HPDE6-E6E7 (cell line): ENCODE data around the gene DOLK.
"Not testable (repeated sequence)": the region's sequence is repeated elsewhere in the genome, so short reads cannot be mapped to it uniquely, and the experiment has no call there.

Experiments
- DNase-seq: peaks from one replicate; pipeline ENCODE4 v3.0.0; 2011; ENCODE audit warnings: missing footprints; ENCODE audit errors: extremely low spot score

The DOLK gene

DNA sequence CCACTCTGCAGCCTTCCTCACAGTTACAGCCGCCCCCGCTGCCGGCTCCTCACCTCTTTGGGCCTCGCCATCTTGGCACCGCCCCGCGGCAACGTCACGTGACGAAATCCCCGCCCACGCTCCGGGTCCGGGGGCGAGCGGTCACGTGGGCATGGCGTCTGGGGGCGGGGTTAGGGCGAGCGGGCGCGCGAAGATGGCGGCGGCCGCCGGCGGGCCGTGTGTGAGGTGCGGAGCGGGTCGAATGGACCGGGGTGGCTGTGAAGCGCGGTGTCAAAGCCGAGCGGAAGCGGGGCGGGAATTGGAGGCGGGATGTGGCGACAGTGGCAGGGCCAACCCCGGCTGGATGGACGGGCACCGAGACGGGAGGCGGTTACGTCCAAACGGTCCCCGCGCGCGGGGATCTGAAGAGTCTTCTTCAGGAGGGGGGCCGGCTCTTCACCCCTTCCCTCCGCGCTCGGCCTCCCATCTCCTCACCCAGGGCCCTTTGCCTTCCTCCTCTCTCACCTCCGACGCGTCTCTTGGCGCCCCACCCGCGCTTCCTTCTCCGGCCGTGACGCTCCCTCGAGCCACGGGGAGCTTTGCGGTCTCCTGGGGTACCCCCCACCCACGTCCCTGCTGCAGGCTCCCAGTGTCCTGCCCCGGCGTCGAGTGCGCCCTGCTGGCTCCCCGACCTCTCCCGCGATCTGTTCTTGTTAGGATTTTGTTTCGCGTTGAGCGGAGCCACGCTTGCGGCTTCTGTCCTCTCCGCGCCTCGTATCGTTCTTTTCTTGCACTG lies at the start of gene DOLK, which contains the start of gene NUP188:
Gene DOLK (minus strand): TSS at position 77 of the 775 bp plus-strand sequence. CDS start 300 bp downstream, outside the sequence.
Gene NUP188 (plus strand): TSS at position 173 of the 775 bp plus-strand sequence. CDS start 21 bp downstream, at position 194.
- peak; percentile 96 for DNase-seq

GRCh38 chr9:128995791-128996190 lies 48.4 kb upstream of the DOLK start:
- DNase-seq = no peak

GRCh38 chr9:128992995-128993394 lies 45.6 kb upstream of the DOLK start:
- DNase-seq = no peak

DNA sequence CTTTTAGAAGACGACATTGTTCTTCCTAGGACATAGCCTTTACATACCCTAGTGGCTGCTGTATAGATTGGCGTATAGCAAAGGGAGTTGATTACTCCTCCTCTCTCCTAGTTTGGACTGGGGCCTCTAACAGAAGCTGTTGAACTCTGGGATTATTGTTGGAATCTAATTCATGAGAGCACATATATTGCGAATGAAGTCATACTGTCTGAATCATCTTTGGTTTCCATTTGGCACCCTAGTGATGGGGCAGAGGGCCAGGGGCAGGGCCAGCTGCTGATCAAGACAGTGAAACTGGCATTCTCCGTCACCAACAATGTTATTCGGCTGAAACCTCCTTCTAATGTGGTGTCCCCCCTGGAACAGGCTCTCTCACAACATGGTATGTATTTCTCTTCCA lies 40.4 kb upstream of the DOLK start:
- DNase-seq = no peak

GRCh38 chr9:128986671-128987070 lies 39.3 kb upstream of the DOLK start:
- no peak for DNase-seq

GRCh38 chr9:128983536-128983935 lies 36.1 kb upstream of the DOLK start:
- no peak for DNase-seq

- DNase-seq = no peak
Measured at GRCh38 chr9:128979111-128979510, 31.7 kb upstream of the DOLK start.

DNA sequence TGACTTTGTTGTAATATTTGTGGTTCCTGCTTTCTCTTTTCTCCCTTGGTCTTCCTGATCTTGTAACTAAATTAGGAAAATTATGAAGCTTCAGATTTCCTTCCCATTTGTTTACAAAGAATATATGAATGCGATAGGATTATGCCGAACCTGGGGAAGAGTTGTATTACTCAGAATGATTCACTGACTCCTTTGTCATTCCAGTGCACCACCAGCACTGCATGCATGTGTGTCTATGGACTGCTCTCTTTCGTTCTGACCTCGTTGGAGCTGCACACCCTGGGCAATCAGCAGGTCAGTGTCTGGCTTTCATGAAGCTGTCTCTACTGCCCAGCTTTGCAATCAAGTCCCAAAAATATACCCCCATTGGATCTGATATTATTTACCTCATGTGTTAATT lies 25.6 kb upstream of the DOLK start:
- DNase-seq = peak; percentile 83

DNA sequence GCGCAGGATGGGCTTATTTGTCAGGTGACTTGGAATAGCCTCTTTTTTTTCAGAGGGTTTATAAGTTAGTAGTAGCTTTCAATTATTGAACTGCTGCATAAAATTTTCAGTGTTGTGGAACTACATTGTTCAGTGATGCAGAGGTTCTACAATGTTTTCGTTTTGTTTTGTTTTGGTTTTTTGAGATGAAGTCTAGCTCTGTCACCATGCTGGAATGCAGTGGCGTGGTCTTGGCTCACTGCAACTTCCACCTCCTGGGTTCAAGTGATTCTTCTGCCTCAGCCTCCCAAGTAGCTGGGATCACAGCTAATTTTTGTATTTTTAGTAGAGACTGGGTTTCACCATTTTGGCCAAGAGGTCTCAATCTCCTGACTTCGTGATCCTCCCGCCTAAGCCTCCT lies 22.1 kb upstream of the DOLK start:
- no peak for DNase-seq

GRCh38 chr9:128961403-128961802 lies 14.0 kb upstream of the DOLK start:
- DNase-seq = not testable (repeated sequence)

GRCh38 chr9:128947277-128947526 lies 201 bp downstream of the DOLK start:
- no peak for DNase-seq

DNA sequence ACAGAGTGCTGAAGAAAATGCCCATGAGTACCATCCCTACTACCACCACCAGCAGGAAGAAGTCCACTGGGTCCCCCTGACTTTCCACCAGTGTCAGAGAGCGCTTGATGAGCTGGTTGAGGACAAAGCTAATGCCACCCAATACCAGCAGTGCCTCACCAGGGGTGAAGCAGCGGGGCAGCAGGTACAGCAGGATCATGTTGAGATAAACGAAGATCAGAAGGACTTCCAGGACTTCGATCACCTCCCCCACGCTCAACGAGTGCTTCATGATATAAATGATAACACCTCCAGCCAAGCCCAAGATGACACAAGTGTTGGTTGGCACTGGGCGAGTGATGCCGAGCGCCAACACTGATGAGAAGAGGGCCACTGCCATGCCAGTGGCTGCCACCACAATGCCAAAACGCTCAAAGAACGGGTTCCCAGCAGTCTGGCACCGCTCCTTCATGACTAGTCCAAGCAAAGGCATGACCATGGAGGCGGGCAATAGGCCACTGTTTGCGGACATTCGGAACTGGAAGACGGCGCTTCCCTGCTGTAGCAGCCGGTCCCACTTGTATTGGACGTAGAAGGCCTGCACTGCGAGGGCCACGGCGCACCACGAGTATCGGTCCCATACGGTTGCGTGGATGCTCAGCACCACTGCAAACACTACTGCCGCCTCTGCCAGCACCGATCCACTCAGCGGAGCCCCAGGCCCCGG lies 679 bp downstream of the DOLK start:
- no peak for DNase-seq

DNA sequence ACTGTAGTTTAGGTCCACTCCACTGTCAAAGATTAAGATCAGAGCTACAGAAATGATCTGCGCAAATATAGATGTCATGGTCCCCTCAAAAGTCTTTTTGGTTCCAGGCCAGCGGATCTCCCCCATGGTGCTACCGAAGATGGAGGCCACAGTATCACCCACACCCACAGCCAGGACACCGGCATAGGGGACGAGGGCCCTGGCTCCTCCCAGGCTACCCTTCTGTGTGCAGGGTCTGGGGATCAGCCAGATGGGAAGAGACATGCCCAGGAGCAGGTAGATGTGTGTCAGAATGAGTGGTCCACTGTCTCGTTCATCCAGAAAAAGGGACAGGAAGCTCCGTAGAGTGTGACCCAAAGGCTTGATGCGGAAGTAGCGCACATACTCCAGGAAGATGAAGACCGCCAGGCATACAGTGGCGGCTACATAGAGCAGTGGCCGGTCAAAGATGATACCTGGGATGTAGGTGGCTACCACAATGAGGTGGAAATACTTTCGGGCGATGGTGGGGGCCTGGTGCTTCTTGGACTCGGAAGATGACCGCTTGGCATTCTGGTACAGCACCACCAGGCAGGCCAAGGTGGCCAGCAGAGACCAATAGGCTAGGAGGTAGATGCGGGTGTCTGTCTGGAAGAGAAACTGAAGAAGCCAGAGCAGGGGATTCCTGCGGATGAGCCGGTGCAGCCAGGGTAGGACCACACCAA lies 1.5 kb downstream of the DOLK start:
- DNase-seq = no peak

- not testable (repeated sequence) for DNase-seq
Measured at GRCh38 chr9:128944966-128945365, 2.4 kb downstream of the DOLK start.

DNA sequence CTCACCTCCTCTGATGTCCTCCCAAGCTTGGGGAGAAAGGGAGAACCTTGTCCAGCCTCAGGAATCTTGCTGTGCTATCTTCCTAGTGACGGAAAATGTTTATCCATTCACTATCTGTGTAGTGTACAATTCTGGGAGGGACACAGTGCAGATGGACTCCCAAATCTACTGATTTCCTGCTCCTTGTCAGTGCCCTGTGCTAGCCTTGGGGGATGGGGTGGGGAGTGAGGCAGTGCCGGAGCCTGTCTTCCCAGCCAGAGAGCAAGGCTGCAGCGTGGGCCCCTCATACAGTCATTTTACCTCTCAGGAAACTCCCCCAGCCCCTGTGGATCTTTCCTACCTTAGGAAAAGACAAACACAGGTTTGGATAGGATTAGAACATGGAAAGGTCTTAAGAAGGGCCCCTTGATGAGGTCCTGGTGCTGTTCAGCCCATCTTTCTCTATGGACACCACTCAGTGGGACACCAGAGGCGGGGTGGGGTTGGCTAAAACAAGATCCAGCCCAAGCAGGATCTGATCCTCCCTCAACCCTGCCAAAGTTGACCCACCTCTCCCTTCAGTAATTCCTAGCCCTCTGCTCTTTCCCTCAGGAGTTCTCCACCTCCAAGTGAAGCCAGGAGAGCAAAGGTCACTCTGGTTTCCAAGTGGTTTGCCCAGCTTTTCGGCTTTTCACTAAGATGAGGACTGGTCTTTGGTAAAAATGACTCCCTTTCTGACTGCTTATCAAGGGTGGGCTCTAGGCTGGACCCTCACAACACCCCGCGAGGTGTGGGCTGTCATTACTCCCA lies 3.4 kb downstream of the DOLK start:
- no peak for DNase-seq

DNA sequence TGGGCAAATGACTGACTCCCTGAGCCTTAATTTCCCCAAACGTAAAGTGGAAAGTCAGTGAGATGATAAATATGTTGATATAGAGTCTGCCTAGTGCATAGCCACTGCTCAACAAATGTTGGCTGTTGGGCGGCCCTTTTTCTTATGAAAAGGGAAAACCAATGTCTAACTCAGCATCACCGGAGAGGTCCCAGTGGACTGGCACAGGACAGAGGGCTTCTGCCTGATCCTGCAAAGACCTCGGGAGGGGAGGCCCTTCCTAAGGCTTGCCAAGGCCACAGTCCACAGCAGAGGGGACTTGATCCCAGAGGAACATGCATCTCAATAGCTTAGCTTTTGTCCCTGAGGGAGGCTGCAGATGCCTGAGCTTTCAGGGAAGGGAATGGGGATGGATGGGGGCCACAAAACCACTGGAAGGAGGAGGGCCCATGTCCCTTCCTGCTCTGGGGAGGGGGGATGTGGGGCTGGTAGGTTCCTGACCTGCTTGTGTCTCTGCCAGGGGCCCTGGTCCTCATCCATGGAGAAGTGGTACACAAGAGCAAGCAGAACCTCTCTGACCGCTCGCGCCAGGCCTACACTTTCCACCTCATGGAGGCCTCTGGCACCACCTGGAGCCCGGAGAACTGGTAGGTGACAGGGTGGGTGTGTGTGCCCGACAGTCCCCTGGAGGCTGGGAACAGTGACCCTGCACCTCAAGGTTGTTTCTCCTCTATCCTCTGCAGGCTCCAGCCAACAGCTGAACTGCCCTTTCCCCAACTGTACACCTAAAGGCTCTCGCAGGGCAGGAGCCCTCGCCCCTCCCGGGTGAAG lies 6.3 kb downstream of the DOLK start:
- no peak for DNase-seq

- no peak for DNase-seq
Measured at GRCh38 chr9:128940271-128940921, 7.0 kb downstream of the DOLK start.

DNA sequence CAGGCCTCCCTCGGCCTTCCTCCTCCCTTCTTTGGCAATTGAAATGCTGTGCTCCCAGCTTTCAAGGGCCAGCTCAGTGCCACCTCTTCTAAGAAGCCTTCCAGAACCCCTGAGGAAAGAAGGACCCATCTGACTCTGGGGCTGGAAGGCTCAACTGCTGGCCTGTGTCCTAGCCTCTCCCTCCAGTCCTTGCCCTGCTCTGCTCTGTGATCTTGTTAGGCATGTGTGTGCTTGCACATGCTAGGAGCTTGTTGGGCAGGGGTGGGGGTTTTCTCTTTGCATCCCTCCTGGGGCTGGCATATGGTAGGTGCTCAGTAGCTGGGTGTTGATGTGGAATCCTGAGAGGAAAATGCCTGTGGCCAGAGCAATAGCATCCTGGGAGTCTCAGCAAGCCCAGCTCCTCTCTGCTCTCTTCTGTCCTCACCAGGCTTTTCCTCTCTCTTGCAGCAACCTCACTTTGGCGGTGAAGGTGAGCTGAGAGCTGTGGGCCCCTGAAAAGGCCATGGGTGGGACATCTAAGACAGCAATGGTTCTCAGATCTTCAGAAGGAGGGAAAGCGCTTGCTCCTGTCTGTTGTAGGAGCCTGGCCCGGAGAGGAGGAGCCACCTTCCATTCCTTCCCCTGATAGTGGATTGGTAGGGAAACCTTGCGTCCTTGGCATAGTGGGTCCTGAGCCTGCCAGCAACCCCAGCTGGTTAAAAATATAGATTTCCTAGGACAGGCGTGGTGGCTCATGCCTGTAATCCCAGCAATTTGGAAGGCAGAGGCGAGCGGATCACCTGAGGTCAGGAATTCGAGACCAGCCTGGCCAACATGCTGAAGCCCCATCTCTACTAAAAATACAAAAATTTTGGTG lies 9.9 kb downstream of the DOLK start:
- no peak for DNase-seq

- DNase-seq = no peak
Measured at GRCh38 chr9:128936171-128936865, 11.1 kb downstream of the DOLK start.
